Iris pigment epithelial cell (primary cell): ENCODE results near the gene FGF19.

ENCODE experiments used
- DNase-seq: peaks from one replicate; pipeline ENCODE4 v3.0.0-alpha.2; 2011; ENCODE audit warnings: low read depth

Gene FGF19

GRCh38 chr11:69656536-69657455 is 47.0 kb downstream of the FGF19 start:
- DNase-seq: no peak

- DNase-seq: no peak
Observed at GRCh38 chr11:69655479-69656428, 48.1 kb downstream of the FGF19 start.

GRCh38 chr11:69654660-69655478 is 49.0 kb downstream of the FGF19 start:
- no peak for DNase-seq

GRCh38 chr11:69654001-69654659 is 49.7 kb downstream of the FGF19 start:
- no peak for DNase-seq

GRCh38 chr11:69653406-69653960 is 50.3 kb downstream of the FGF19 start:
- no peak for DNase-seq

GRCh38 chr11:69652999-69653398 is 50.8 kb downstream of the FGF19 start:
- no peak for DNase-seq

GRCh38 chr11:69651834-69652620 is 51.8 kb downstream of the FGF19 start:
- no peak for DNase-seq

GRCh38 chr11:69650832-69651344 is 52.9 kb downstream of the FGF19 start:
- no peak for DNase-seq

- DNase-seq: no peak
Observed at GRCh38 chr11:69650081-69650831, 53.6 kb downstream of the FGF19 start.

GRCh38 chr11:69649576-69649900 is 54.3 kb downstream of the FGF19 start:
- DNase-seq: no peak

- DNase-seq: no peak
Observed at GRCh38 chr11:69648679-69649575, 54.9 kb downstream of the FGF19 start.
